HepG2 (cell line): ENCODE results near the gene ESYT1. TPM values are rescaled to one million over a fixed set of nuclear protein-coding genes. Genes with fewer than 3 reads are reported as not detected.

Experiments used
- ARNTL ChIP-seq: sonication (generic); formaldehyde crosslinking; IDR thresholded peaks from 2 replicates; pipeline ENCODE4 v1.4.0; 2020; ENCODE audit warnings: mild to moderate bottlenecking, missing genetic modification reagents
- BRD4 ChIP-seq: sonication (generic); formaldehyde crosslinking; IDR thresholded peaks from 2 replicates; pipeline ENCODE4 v1.4.0; 2020; ENCODE audit warnings: missing genetic modification reagents
- FOSL1 ChIP-seq: sonication (generic); formaldehyde crosslinking; IDR thresholded peaks from 2 replicates; pipeline ENCODE4 v1.9.0; 2021; ENCODE audit warnings: missing genetic modification reagents, borderline replicate concordance
- MAF1 ChIP-seq: sonication (generic); formaldehyde crosslinking; IDR thresholded peaks from 2 replicates; pipeline ENCODE4 v1.5.0; 2020; ENCODE audit warnings: missing genetic modification reagents, borderline replicate concordance
- NFAT5 ChIP-seq: sonication (generic); formaldehyde crosslinking; IDR thresholded peaks from 2 replicates; pipeline ENCODE4 v1.4.0; 2020; ENCODE audit warnings: missing genetic modification reagents
- PPARG ChIP-seq: conservative IDR thresholded peaks from 2 replicates; pipeline ENCODE4 v1.6.1; 2016; ENCODE audit warnings: missing biosample characterization, missing genetic modification reagents
- RBM22 ChIP-seq: fragments of 200-400 bp; formaldehyde crosslinking; optimal IDR thresholded peaks from 2 replicates; pipeline ENCODE3; 2017; ENCODE audit warnings: mild to moderate bottlenecking, low read length, moderate library complexity
- SP1 ChIP-seq, 2 experiments: fragments of 450-650 bp in 1 of 2; sonication (generic) in 1 of 2; formaldehyde crosslinking in 1 of 2; IDR thresholded peaks; 2 replicates each; pipeline versions ENCODE4 v1.4.0 to v1.6.1; 2016 to 2020; ENCODE audit warnings: missing genetic modification reagents in 1 of 2
- TEAD3 ChIP-seq: optimal IDR thresholded peaks from 2 replicates; pipeline ENCODE3; 2016; ENCODE audit warnings: borderline replicate concordance
- ZBTB38 ChIP-seq: sonication (generic); formaldehyde crosslinking; IDR thresholded peaks from 2 replicates; pipeline ENCODE4 v1.5.1; 2020; ENCODE audit warnings: mild to moderate bottlenecking, missing genetic modification reagents
- ZFAT ChIP-seq: sonication (generic); formaldehyde crosslinking; conservative IDR thresholded peaks from 2 replicates; pipeline ENCODE4 v1.8.1; 2023; ENCODE audit warnings: missing genetic modification reagents, inconsistent platforms
- ZNF205 ChIP-seq: IDR thresholded peaks from 2 replicates; pipeline ENCODE4 v1.6.1; 2018; ENCODE audit warnings: missing biosample characterization, missing genetic modification reagents
- ZNF274 ChIP-seq: sonication (generic); formaldehyde crosslinking; IDR thresholded peaks from 2 replicates; pipeline ENCODE4 v1.5.1; 2020; ENCODE audit warnings: mild to moderate bottlenecking, missing genetic modification reagents
- ZNF639 ChIP-seq: conservative IDR thresholded peaks from 2 replicates; pipeline ENCODE4 v1.6.1; 2018; ENCODE audit warnings: missing genetic modification reagents
- ZSCAN20 ChIP-seq: sonication (generic); formaldehyde crosslinking; IDR thresholded peaks from 2 replicates; pipeline ENCODE4 v1.4.0; 2020; ENCODE audit warnings: missing genetic modification reagents, mild to moderate bottlenecking, borderline replicate concordance
- polyA plus RNA-seq, 8 experiments: library from polyadenylated mRNA; depleted of rRNA in 3 of 8; stranded (reverse) in 7 of 8; unstranded in 1 of 8; fragments of >200 nt; fragmentation: Illumina TruSeq in 4 of 8; extraction: Trizol in 4 of 8; gene quantifications; 2 replicates each; pipeline versions ENCODE4 v1.2.1 to v1.2.3, GENCODE V29; 2011 to 2016; ENCODE audit warnings: low read depth in 4 of 8, missing spikeins in 1 of 8, mixed read lengths in 1 of 8; ENCODE audit not compliant: insufficient read depth in 1 of 8
- total RNA-seq, 5 experiments: library from RNA; depleted of rRNA; stranded (reverse); fragments of >200 nt; fragmentation: Illumina TruSeq; extraction: Trizol; gene quantifications; 2 replicates each; pipeline ENCODE4 v1.2.3, GENCODE V29; 2016; ENCODE audit warnings: low read depth in 1 of 5
- TF ChIP-seq, protein P1 (sequence below): sonication (generic); formaldehyde crosslinking; IDR thresholded peaks from 2 replicates; pipeline ENCODE4 v1.5.0; 2020; ENCODE audit warnings: missing genetic modification reagents
- TF ChIP-seq, protein P2 (sequence below): IDR thresholded peaks from 2 replicates; pipeline ENCODE4 v1.6.1; 2012; ENCODE audit warnings: inconsistent platforms
- TF ChIP-seq, protein P3 (sequence below): sonication (generic); formaldehyde crosslinking; IDR thresholded peaks from 2 replicates; pipeline ENCODE4 v1.5.0; 2020; ENCODE audit warnings: mild to moderate bottlenecking, missing genetic modification reagents

The ESYT1 gene
- total and polyA plus RNA-seq, 2 of the 13 experiments (the other 11 are each of a cell fraction or from before 2014, with no cell fraction given): 66.9 to 71.0 TPM

DNA sequence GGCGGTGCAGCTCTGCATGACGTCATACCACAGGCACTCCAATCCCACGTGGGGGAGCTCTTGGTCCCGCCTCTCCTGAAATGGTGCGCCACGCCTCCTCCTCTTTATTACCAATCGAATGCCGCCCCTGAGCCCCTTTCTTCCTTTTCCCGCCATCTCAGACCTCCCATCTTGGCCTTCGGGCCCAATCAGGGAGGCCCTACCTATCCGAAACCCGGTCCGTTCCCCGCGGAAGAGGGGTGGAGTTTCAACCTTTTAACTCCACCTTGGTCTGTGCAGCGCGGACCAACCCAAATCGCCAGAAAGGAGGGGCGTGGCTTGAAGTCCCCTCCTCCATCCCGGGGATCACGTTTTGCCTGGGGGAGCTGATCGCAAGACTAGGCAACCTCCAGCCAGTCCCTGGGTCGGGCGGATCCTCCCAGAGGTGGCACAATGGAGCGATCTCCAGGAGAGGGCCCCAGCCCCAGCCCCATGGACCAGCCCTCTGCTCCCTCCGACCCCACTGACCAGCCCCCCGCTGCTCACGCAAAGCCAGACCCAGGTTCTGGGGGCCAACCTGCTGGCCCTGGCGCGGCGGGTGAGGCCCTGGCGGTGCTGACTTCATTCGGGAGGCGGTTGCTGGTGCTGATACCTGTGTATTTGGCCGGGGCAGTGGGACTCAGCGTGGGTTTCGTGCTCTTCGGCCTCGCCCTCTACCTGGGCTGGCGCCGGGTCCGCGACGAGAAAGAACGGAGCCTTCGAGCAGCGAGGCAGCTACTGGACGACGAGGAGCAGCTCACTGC, at the start of gene ESYT1 (continued):
- TF ChIP-seq ZNF639 (CRISPR knock-in tag) (no peak), MAF1 (CRISPR knock-in tag) (no peak), NFAT5 (CRISPR knock-in tag) (no peak), ZSCAN20 (CRISPR knock-in tag) (0 out of 2 replicates have a peak, but pooled peaks have one; percentile 39), ARNTL (CRISPR knock-in tag) (peak; percentile 94), TEAD3 (CRISPR knock-in tag) (peak; percentile 7), ZBTB38 (CRISPR knock-in tag) (no peak), FOSL1 (no peak), BRD4 (CRISPR knock-in tag) (0 out of 2 replicates have a peak, but pooled peaks have one; percentile 73), PPARG (0 out of 2 replicates have a peak, but pooled peaks have one; percentile 36), ZNF274 (no peak), SP1 (IDR thresholded peaks at IDR 0.05) (no peak), SP1 (CRISPR knock-in tag; IDR thresholded peaks at IDR 0.05) (peak; percentile 80; the same call in 1 of the 2 replicates), RBM22 (no peak), ZNF205 (CRISPR knock-in tag) (no peak), ZFAT (CRISPR knock-in tag) (no peak)
- TF ChIP-seq, protein P1, sequence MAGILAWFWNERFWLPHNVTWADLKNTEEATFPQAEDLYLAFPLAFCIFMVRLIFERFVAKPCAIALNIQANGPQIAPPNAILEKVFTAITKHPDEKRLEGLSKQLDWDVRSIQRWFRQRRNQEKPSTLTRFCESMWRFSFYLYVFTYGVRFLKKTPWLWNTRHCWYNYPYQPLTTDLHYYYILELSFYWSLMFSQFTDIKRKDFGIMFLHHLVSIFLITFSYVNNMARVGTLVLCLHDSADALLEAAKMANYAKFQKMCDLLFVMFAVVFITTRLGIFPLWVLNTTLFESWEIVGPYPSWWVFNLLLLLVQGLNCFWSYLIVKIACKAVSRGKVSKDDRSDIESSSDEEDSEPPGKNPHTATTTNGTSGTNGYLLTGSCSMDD (CRISPR knock-in tag): no peak
- TF ChIP-seq, protein P2, sequence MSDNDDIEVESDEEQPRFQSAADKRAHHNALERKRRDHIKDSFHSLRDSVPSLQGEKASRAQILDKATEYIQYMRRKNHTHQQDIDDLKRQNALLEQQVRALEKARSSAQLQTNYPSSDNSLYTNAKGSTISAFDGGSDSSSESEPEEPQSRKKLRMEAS: peak; percentile 56
- TF ChIP-seq, protein P3, sequence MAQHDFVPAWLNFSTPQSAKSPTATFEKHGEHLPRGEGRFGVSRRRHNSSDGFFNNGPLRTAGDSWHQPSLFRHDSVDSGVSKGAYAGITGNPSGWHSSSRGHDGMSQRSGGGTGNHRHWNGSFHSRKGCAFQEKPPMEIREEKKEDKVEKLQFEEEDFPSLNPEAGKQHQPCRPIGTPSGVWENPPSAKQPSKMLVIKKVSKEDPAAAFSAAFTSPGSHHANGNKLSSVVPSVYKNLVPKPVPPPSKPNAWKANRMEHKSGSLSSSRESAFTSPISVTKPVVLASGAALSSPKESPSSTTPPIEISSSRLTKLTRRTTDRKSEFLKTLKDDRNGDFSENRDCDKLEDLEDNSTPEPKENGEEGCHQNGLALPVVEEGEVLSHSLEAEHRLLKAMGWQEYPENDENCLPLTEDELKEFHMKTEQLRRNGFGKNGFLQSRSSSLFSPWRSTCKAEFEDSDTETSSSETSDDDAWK (CRISPR knock-in tag): no peak
